SK-N-SH treated with all-trans-retinoic acid at 6 μM for 48 hours (cell line): ENCODE data around the gene TBXAS1.

Source experiments
- PATZ1 ChIP-seq: fragments of 250-450 bp; sonication (Bioruptor Pico); IDR thresholded peaks from 2 replicates; pipeline ENCODE4 v1.8.0; 2020; ENCODE audit warnings: mild to moderate bottlenecking, moderate library complexity, borderline replicate concordance
- POU6F1 ChIP-seq: fragments of 250-450 bp; sonication (Bioruptor Pico); IDR thresholded peaks from 2 replicates; pipeline ENCODE4 v1.8.0; 2021; ENCODE audit warnings: low read depth, mild to moderate bottlenecking, moderate library complexity, borderline replicate concordance
- RARB ChIP-seq: fragments of 250-450 bp; sonication (Bioruptor Pico); IDR thresholded peaks from 2 replicates; pipeline ENCODE4 v1.8.0; 2021; ENCODE audit warnings: mild to moderate bottlenecking, moderate library complexity
- SNAI2 ChIP-seq: fragments of 250-450 bp; sonication (Bioruptor Pico); IDR thresholded peaks from 2 replicates; pipeline ENCODE4 v1.5.0; 2020; ENCODE audit warnings: mild to moderate bottlenecking, moderate library complexity

- no peak for TF ChIP-seq RARB
- no peak for TF ChIP-seq SNAI2 (CRISPR knock-in tag)
- no peak for TF ChIP-seq PATZ1 (CRISPR knock-in tag)
- no peak for TF ChIP-seq POU6F1 (CRISPR knock-in tag)
These were observed 216.6 kb downstream of the TBXAS1 start for GRCh38 chr7:140045697-140046096.
